Transverse colon (tissue), 4 donors: ENCODE results near the gene SEMA3A.

ENCODE experiments used
- EP300 ChIP-seq: sonication (generic); formaldehyde crosslinking; IDR thresholded peaks from one replicate; pipeline ENCODE4 v1.6.1; 2017; ENCODE audit warnings: antibody characterized with exemption, low read depth
- POLR2A ChIP-seq: fragments of 450-650 bp; IDR thresholded peaks from one replicate; pipeline ENCODE4 v1.6.1; 2016; ENCODE audit warnings: antibody characterized with exemption, mild to moderate bottlenecking, moderate library complexity
- POLR2AphosphoS5 ChIP-seq, 3 donors: sonication (generic); formaldehyde crosslinking; IDR thresholded peaks; one replicate each; pipeline ENCODE4 v1.6.1; 2016; ENCODE audit warnings: antibody characterized with exemption in 3 of 3
- TF ChIP-seq, protein P1 (sequence below), 5 experiments: fragments of 200-600 bp in 3 of 5; fragments of 450-650 bp in 2 of 5; sonication (generic) in 3 of 5; IDR thresholded peaks; 1 replicate in 2 of 5; 2 replicates in 3 of 5; pipeline ENCODE4 v1.5.1; 2016 to 2017; ENCODE audit warnings: antibody characterized with exemption in 5 of 5, inconsistent platforms in 3 of 5, mild to moderate bottlenecking in 2 of 5, moderate library complexity in 1 of 5

GRCh38 chr7:84044834-84045233, 149.8 kb downstream of the SEMA3A start:
- TF ChIP-seq, protein P1, sequence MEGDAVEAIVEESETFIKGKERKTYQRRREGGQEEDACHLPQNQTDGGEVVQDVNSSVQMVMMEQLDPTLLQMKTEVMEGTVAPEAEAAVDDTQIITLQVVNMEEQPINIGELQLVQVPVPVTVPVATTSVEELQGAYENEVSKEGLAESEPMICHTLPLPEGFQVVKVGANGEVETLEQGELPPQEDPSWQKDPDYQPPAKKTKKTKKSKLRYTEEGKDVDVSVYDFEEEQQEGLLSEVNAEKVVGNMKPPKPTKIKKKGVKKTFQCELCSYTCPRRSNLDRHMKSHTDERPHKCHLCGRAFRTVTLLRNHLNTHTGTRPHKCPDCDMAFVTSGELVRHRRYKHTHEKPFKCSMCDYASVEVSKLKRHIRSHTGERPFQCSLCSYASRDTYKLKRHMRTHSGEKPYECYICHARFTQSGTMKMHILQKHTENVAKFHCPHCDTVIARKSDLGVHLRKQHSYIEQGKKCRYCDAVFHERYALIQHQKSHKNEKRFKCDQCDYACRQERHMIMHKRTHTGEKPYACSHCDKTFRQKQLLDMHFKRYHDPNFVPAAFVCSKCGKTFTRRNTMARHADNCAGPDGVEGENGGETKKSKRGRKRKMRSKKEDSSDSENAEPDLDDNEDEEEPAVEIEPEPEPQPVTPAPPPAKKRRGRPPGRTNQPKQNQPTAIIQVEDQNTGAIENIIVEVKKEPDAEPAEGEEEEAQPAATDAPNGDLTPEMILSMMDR (IDR thresholded peaks at IDR 0.05): no peak
- no peak for TF ChIP-seq POLR2AphosphoS5 (IDR thresholded peaks at IDR 0.05)
- TF ChIP-seq POLR2A: no peak
- TF ChIP-seq EP300: no peak
